ENCODE measurements around the gene NXN.
"Not testable (repeated sequence)": the region's sequence is repeated elsewhere in the genome, so short reads cannot be mapped to it uniquely, and the experiment has no call there.

NXN gene

GRCh38 chr17:794876-795275, 184.7 kb downstream of the NXN start:
- no peak overlapping the region for H3K27ac ChIP-seq (ENCODE audit: low read length)
- 0 out of 2 replicates have a peak overlapping the region, but pooled peaks have one; percentile 10 for H3K9ac ChIP-seq (ENCODE audit: low read depth, low read length)
- H3K4me1 ChIP-seq (ENCODE audit: insufficient read depth, low read length): no peaks in the 10 kb centered on the region
- peaks cover 41% of the 10 kb centered on the region for H3K36me3 ChIP-seq (ENCODE audit: insufficient read depth, low read depth, low read length)
- H3K4me3 ChIP-seq (ENCODE audit: low read length): no peak overlapping the region
- H3K27me3 ChIP-seq (ENCODE audit: insufficient read depth, low read length): no peaks in the 10 kb centered on the region
- H3K9me3 ChIP-seq (ENCODE audit: insufficient read depth, low read depth, low read length): no peaks in the 10 kb centered on the region

DNA sequence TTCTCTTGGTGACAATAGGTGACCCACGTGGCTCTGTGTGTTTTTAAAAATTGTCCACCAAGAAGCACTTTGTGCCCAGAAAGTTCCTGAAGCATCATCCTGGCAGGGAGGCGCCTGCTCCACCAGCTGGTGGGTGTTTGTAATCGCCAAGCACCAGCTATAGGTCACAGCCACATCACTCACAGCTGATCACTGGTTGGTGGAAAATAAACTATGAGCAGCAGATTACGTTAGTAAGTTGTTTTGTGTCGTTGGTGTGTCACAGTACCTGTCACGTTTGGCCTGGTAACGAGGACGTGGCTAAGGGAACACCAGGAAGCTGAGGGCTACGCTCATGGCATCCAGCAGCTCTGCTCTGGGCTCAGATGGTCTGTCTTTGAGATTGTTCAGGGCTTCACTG, 187.3 kb downstream of the NXN start:
- no peaks in the 10 kb centered on the region for H3K27me3 ChIP-seq (ENCODE audit: insufficient read depth, low read length)
- H3K9me3 ChIP-seq (ENCODE audit: insufficient read depth, low read depth, low read length): no peaks in the 10 kb centered on the region
- peaks cover 57% of the 10 kb centered on the region for H3K36me3 ChIP-seq (ENCODE audit: insufficient read depth, low read depth, low read length)

GRCh38 chr17:791829-792228, 187.7 kb downstream of the NXN start:
- no peaks in the 10 kb centered on the region for H3K4me1 ChIP-seq (ENCODE audit: insufficient read depth, low read length)
- peaks cover 56% of the 10 kb centered on the region for H3K36me3 ChIP-seq (ENCODE audit: insufficient read depth, low read depth, low read length)
- no peak overlapping the region for H3K9ac ChIP-seq (ENCODE audit: low read depth, low read length)

More for the DNA sequence above, 187.3 kb downstream of the NXN start:
- Histone ChIP-seq H3K9ac (ENCODE audit: low read depth, low read length) (no peak overlapping the region), H3K4me1 (ENCODE audit: insufficient read depth, low read length) (no peaks in the 10 kb centered on the region), H3K4me3 (ENCODE audit: low read length) (no peak overlapping the region), H3K27ac (ENCODE audit: low read length) (no peak overlapping the region)

GRCh38 chr17:790874-791247, 188.7 kb downstream of the NXN start:
- not testable (repeated sequence) for H3K4me1 ChIP-seq (ENCODE audit: insufficient read depth, low read length); H3K27me3 ChIP-seq (ENCODE audit: insufficient read depth, low read length); H3K27ac ChIP-seq (ENCODE audit: low read length); H3K9me3 ChIP-seq (ENCODE audit: insufficient read depth, low read depth, low read length); H3K4me3 ChIP-seq (ENCODE audit: low read length); H3K9ac ChIP-seq (ENCODE audit: low read depth, low read length)
- H3K36me3 ChIP-seq (ENCODE audit: insufficient read depth, low read depth, low read length): peaks cover 57% of the 10 kb centered on the region

More at GRCh38 chr17:791829-792228, 187.7 kb downstream of the NXN start:
- Histone ChIP-seq H3K27me3 (ENCODE audit: insufficient read depth, low read length) (no peaks in the 10 kb centered on the region), H3K9me3 (ENCODE audit: insufficient read depth, low read depth, low read length) (no peaks in the 10 kb centered on the region), H3K4me3 (ENCODE audit: low read length) (no peak overlapping the region), H3K27ac (ENCODE audit: low read length) (no peak overlapping the region)

DNA sequence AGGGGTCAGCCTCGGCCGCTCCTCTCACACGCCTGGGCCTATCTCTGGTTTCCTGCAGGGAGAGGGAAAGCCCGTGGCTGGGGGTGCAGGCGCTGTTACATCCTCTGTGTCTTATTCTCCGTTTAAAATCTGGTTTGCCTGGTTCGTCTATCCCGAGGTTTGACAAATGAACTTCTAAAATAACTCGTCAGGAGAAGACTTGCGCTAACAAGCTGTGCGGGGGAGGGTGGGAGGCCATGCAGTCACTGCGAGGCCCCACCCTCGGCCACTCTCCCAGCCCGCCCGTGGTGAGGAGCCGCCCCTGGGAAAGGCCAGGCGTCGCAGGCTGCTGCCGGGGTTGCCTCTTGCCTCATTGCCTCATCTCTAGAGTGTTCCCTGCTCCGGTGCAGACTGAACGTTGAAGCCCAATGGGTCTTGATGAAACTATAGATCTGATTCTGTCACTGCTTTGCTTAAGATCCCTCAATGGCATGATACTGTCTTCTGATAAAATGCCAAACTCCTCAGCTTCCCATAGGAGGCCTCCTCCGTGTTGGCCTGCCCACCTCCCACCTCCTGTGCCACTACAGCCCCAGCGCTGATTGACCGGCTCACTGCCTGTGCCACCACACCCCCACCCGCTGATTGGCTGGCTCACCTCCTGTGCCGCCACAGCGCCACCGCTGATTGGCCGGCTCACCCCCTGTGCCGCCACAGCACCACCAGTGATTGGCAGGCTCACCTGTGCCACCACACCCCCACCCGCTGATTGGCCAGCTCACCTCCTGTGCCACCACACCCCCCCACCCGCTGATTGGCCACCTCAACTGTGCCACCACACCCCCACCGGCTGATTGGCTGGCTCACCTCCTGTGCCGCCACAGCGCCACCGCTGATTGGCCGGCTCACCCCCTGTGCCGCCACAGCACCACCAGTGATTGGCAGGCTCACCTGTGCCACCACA, 189.4 kb downstream of the NXN start:
- peaks cover 63% of the 10 kb centered on the region for H3K36me3 ChIP-seq (ENCODE audit: insufficient read depth, low read depth, low read length)
- H3K27me3 ChIP-seq (ENCODE audit: insufficient read depth, low read length); H3K9ac ChIP-seq (ENCODE audit: low read depth, low read length); H3K4me1 ChIP-seq (ENCODE audit: insufficient read depth, low read length); H3K27ac ChIP-seq (ENCODE audit: low read length); H3K9me3 ChIP-seq (ENCODE audit: insufficient read depth, low read depth, low read length); H3K4me3 ChIP-seq (ENCODE audit: low read length): not testable (repeated sequence)

- Histone ChIP-seq H3K4me3 (ENCODE audit: low read length) (no peak overlapping the region), H3K9me3 (ENCODE audit: insufficient read depth, low read depth, low read length) (no peaks in the 10 kb centered on the region), H3K36me3 (ENCODE audit: insufficient read depth, low read depth, low read length) (peaks cover 72% of the 10 kb centered on the region), H3K27ac (ENCODE audit: low read length) (no peak overlapping the region), H3K27me3 (ENCODE audit: insufficient read depth, low read length) (no peaks in the 10 kb centered on the region), H3K4me1 (ENCODE audit: insufficient read depth, low read length) (no peaks in the 10 kb centered on the region), H3K9ac (ENCODE audit: low read depth, low read length) (no peak overlapping the region)
Observed at GRCh38 chr17:789160-789840, 190.3 kb downstream of the NXN start.

- Histone ChIP-seq H3K27ac (ENCODE audit: low read length) (no peak overlapping the region), H3K4me3 (ENCODE audit: low read length) (no peak overlapping the region), H3K36me3 (ENCODE audit: insufficient read depth, low read depth, low read length) (peaks cover 79% of the 10 kb centered on the region), H3K9me3 (ENCODE audit: insufficient read depth, low read depth, low read length) (no peaks in the 10 kb centered on the region), H3K27me3 (ENCODE audit: insufficient read depth, low read length) (no peaks in the 10 kb centered on the region), H3K9ac (ENCODE audit: low read depth, low read length) (no peak overlapping the region), H3K4me1 (ENCODE audit: insufficient read depth, low read length) (no peaks in the 10 kb centered on the region)
Observed at GRCh38 chr17:788551-788950, 191.0 kb downstream of the NXN start.

DNA sequence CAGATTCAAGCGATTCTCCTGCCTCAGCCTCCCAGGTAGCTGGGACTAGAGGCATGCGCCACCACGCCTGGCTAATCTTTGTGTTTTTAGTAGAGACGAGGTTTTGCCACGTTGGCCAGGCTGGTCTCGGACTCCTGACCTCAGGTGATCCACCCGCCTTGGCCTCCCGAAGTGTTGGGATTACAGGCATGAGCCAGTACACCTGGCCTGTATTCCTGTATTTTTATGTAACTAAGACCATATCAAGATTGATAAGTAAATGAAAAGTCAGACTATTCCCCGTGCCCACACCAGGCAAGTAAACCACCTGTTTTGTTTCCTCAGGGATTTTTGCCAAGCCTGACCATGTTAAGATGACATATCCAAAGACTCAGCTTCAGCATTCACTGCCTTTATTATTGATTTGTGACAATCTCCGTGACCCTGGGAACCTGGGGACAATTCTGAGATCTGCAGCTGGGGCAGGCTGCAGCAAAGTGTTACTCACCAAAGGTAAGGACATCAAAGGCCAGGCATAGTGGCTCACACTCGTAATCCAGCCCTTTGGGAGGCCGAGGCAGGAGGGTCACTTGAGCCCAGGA, 191.8 kb downstream of the NXN start:
- Histone ChIP-seq H3K27me3 (ENCODE audit: insufficient read depth, low read length) (no peaks in the 10 kb centered on the region), H3K27ac (ENCODE audit: low read length) (no peak overlapping the region), H3K9ac (ENCODE audit: low read depth, low read length) (no peak overlapping the region), H3K4me1 (ENCODE audit: insufficient read depth, low read length) (no peaks in the 10 kb centered on the region), H3K9me3 (ENCODE audit: insufficient read depth, low read depth, low read length) (no peaks in the 10 kb centered on the region), H3K36me3 (ENCODE audit: insufficient read depth, low read depth, low read length) (peaks cover 78% of the 10 kb centered on the region), H3K4me3 (ENCODE audit: low read length) (no peak overlapping the region)

GRCh38 chr17:785901-786300, 193.7 kb downstream of the NXN start:
- not testable (repeated sequence) for H3K9ac ChIP-seq (ENCODE audit: low read depth, low read length); H3K27ac ChIP-seq (ENCODE audit: low read length); H3K4me1 ChIP-seq (ENCODE audit: insufficient read depth, low read length); H3K9me3 ChIP-seq (ENCODE audit: insufficient read depth, low read depth, low read length); H3K27me3 ChIP-seq (ENCODE audit: insufficient read depth, low read length); H3K4me3 ChIP-seq (ENCODE audit: low read length)
- H3K36me3 ChIP-seq (ENCODE audit: insufficient read depth, low read depth, low read length): peaks cover 60% of the 10 kb centered on the region

DNA sequence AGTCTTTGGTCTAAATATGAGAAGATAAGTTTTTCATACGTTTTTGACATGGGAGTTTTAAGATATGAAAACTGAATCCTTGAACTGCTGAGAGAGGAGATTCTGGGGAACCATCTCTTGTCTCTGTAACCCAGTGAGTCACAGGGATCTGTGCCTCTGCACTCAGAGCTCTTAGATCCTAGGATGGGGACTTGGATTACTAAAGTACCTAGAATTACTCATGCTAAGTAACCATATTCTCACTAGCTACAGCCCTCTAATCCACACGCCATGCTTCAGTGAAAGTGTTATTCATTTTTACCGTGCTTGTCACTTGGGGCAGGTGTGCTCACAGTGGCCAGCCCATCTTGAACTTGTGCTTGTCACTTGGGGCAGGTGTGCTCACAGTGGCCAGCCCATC, 195.4 kb downstream of the NXN start:
- Histone ChIP-seq H3K9ac (ENCODE audit: low read depth, low read length) (no peak overlapping the region), H3K9me3 (ENCODE audit: insufficient read depth, low read depth, low read length) (no peaks in the 10 kb centered on the region), H3K4me1 (ENCODE audit: insufficient read depth, low read length) (no peaks in the 10 kb centered on the region), H3K27ac (ENCODE audit: low read length) (no peak overlapping the region), H3K4me3 (ENCODE audit: low read length) (peak overlapping the region; percentile 95; the same call in 1 of the 2 replicates), H3K36me3 (ENCODE audit: insufficient read depth, low read depth, low read length) (peaks cover 47% of the 10 kb centered on the region), H3K27me3 (ENCODE audit: insufficient read depth, low read length) (no peaks in the 10 kb centered on the region)

GRCh38 chr17:781805-782731, 197.5 kb downstream of the NXN start, which contains the start of the genes GLOD4 and MRM3:
Gene GLOD4 (minus strand): TSS chr17:782280. CDS start chr17:782255, 25 bp downstream.
Gene MRM3 (plus strand): TSS chr17:782353. CDS start chr17:782379, 26 bp downstream.
- H3K36me3 ChIP-seq (ENCODE audit: insufficient read depth, low read depth, low read length): peaks cover 47% of the 10 kb centered on the region

More at GRCh38 chr17:781805-782731, 197.5 kb downstream of the NXN start, which contains the start of the genes GLOD4 and MRM3:
- H3K4me1 ChIP-seq (ENCODE audit: insufficient read depth, low read length): no peaks in the 10 kb centered on the region
- peak within 1 kb of the TSS; percentile 43 for H3K27ac ChIP-seq (ENCODE audit: low read length)
- no peaks in the 10 kb centered on the region for H3K9me3 ChIP-seq (ENCODE audit: insufficient read depth, low read depth, low read length)
- H3K9ac ChIP-seq (ENCODE audit: low read depth, low read length): peak within 1 kb of the TSS; percentile 95
- peak within 1 kb of the TSS; percentile 95 for H3K4me3 ChIP-seq (ENCODE audit: low read length)
- no peaks in the 10 kb centered on the region for H3K27me3 ChIP-seq (ENCODE audit: insufficient read depth, low read length)

All from iPS-20b (cell line).